PC-3 (cell line): Measurements from ENCODE around the gene UAP1L1. TPM values are rescaled to one million over a fixed set of nuclear protein-coding genes. Genes with fewer than 3 reads are reported as not detected.

Experiments used
- ATAC-seq: fragments of 200-7000 bp; cut with Tn5 transposase; 2 replicates; pipeline ENCODE4 v1.9.1; 2020; ENCODE audit warnings: mild to moderate bottlenecking, moderate library complexity
- BruUV-seq: library from RNA; stranded (reverse); fragments of 400-500 nt; replicated peaks from 2 replicates; lab custom pipeline; 2021; lab: Mats Ljungman, UMichigan
- CTCF ChIA-PET: fragments of 300-600 bp; sonication (Branson Sonifier 250); formaldehyde crosslinking; loops from one replicate; lab custom pipeline; 2022; ENCODE audit warnings: antibody characterized with exemption; lab: Charles Lee
- POLR2A ChIA-PET: fragments of 300-600 bp; sonication (Branson Sonifier 250); formaldehyde crosslinking; loops from one replicate; lab custom pipeline; 2022; ENCODE audit warnings: antibody characterized with exemption; ENCODE audit not compliant: unreplicated experiment; lab: Charles Lee
- DNase-seq: peaks from one replicate; pipeline ENCODE4 v3.0.0-alpha.2; 2015
- H2AFZ ChIP-seq: fragments of 300-600 bp; sonication (generic); 2 replicates; pipeline ENCODE4 v1.6.0; 2016; ENCODE audit warnings: antibody characterized with exemption, low read length
- H3F3A ChIP-seq: fragments of 300-600 bp; sonication (generic); one replicate; pipeline ENCODE4 v1.6.0; 2017; ENCODE audit warnings: antibody characterized with exemption, low read length, control low read depth, mild to moderate bottlenecking; ENCODE audit not compliant: unreplicated experiment
- H3K27ac ChIP-seq: fragments of 300-600 bp; sonication (generic); 2 replicates; pipeline ENCODE4 v1.5.1; 2016; ENCODE audit warnings: mild to moderate bottlenecking, low read length
- H3K27me3 ChIP-seq: fragments of 300-600 bp; sonication (generic); 2 replicates; pipeline ENCODE4 v1.6.1; 2016; ENCODE audit warnings: low read length, mixed read lengths
- H3K36me3 ChIP-seq: fragments of 300-600 bp; sonication (generic); 2 replicates; pipeline ENCODE4 v1.6.1; 2016; ENCODE audit warnings: low read depth, mixed run types, low read length, mixed read lengths
- H3K4me1 ChIP-seq: fragments of 300-600 bp; sonication (generic); 2 replicates; pipeline ENCODE4 v1.5.1; 2016; ENCODE audit warnings: low read length; ENCODE audit not compliant: insufficient read depth
- H3K4me2 ChIP-seq: fragments of 300-600 bp; sonication (generic); 2 replicates; pipeline ENCODE4 v1.6.0; 2016; ENCODE audit warnings: low read length
- H3K4me3 ChIP-seq: fragments of 300-600 bp; sonication (generic); 2 replicates; pipeline ENCODE4 v1.5.1; 2016; ENCODE audit warnings: mild to moderate bottlenecking, low read length, mixed read lengths
- H3K79me2 ChIP-seq: fragments of 300-600 bp; sonication (generic); 2 replicates; pipeline ENCODE4 v1.6.1; 2017; ENCODE audit warnings: low read length, mixed read lengths
- H3K9ac ChIP-seq: fragments of 300-600 bp; sonication (generic); 2 replicates; pipeline ENCODE4 v1.6.0; 2016; ENCODE audit warnings: mild to moderate bottlenecking, low read length
- H3K9me2 ChIP-seq: fragments of 300-600 bp; sonication (generic); replicated peaks from 2 replicates; pipeline ENCODE4 v1.6.1; 2016; ENCODE audit warnings: mixed run types, low read length, mixed read lengths
- H3K9me3 ChIP-seq: fragments of 300-600 bp; sonication (generic); 2 replicates; pipeline ENCODE4 v1.6.1; 2016; ENCODE audit warnings: low read length, mixed read lengths
- H4K20me1 ChIP-seq: fragments of 300-600 bp; sonication (generic); 2 replicates; pipeline ENCODE4 v1.6.1; 2016; ENCODE audit warnings: low read length, mixed read lengths
- EZH2 ChIP-seq: fragments of 300-600 bp; sonication (generic); IDR thresholded peaks from one replicate; pipeline ENCODE4 v1.6.1; 2017; ENCODE audit warnings: antibody characterized with exemption, mild to moderate bottlenecking, low read length; ENCODE audit not compliant: unreplicated experiment
- EZH2phosphoT487 ChIP-seq: fragments of 300-600 bp; sonication (generic); IDR thresholded peaks from 2 replicates; pipeline ENCODE4 v1.6.1; 2018; ENCODE audit warnings: mild to moderate bottlenecking, antibody characterized with exemption, low read length, borderline replicate concordance
- intact Hi-C: fragments of 100-400 bp; cut with micrococcal nuclease; formaldehyde crosslinking; loops from 2 replicates; pipeline ENCODE4 v1.9.0; 2023
- total RNA-seq: library from RNA; depleted of rRNA; stranded (reverse); fragments of >200 nt; gene quantifications from 2 replicates; pipeline ENCODE4 v1.2.3, GENCODE V29; 2014
- TF ChIP-seq, protein P1 (sequence below): fragments of 300-600 bp; sonication (generic); conservative IDR thresholded peaks from 2 replicates; pipeline ENCODE4 v1.5.1; 2017; ENCODE audit warnings: antibody characterized with exemption, low read depth, mild to moderate bottlenecking, low read length

Gene UAP1L1
- total RNA-seq, 1 experiment from 2014 or later: 5.0 TPM

DNA sequence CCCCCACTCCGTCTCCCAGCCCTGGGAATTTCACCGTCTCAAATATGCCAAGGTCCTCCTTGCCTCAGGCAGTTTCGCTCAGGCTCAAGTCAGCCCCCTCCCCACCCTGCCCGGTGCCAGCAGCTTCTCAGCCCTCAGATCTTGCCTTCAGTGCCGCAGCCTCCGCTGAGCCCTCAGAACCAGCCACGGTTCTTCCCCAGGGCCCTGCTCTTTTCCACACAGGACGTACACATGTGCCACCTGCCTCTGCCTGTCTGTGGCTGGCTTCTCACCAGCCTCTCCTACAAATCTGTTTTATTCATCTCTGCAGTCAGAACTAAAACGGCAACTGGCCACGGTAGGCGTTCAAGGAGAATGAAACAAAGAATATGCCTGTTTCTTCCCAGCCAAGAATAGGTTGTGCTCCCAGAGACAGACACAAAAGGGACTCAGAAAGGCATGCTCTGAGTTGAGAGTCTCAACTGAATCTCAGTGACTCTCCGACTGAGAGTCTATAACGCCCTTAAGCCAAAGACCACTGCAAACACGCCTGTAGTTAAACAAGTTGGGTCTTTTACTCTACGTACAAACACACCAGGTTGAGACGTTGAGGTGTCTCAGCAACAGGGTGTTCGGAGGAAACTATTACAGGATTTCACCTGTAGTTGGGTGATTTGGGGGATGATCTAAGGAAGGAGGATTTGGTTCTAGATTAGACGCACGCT, 51.0 kb downstream of the UAP1L1 start:
- H3K9ac ChIP-seq: peak overlapping the region; percentile 96

DNA sequence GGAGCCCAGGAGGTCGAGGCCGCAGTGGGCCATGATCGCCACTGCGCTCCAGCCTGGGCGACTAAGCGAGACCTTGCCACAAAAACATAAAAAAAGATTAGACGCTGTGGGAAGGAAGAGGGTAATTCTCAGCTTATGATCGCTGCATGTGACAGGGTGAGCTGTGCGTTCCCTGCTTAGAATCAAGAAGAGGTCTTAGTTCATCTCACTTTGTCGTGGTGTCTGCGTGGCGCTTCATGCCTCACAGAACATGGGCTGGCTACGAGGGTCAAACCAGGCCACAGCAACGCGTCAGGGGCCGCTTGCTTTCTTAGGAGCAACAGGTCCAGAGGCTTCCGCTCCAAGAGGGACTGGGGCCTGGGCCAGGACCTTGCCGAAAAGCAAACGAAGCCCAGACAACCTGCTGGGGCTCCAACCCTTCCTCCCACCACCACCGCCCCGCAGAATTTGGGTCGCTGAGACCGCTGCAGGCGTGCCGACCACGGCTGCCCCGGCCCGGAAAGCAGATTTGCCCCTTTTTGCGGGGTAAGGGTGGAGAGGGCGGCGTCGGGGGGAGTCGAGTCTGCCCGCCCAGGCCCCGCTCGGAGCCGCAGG, 51.6 kb downstream of the UAP1L1 start:
- TF ChIP-seq, protein P1, sequence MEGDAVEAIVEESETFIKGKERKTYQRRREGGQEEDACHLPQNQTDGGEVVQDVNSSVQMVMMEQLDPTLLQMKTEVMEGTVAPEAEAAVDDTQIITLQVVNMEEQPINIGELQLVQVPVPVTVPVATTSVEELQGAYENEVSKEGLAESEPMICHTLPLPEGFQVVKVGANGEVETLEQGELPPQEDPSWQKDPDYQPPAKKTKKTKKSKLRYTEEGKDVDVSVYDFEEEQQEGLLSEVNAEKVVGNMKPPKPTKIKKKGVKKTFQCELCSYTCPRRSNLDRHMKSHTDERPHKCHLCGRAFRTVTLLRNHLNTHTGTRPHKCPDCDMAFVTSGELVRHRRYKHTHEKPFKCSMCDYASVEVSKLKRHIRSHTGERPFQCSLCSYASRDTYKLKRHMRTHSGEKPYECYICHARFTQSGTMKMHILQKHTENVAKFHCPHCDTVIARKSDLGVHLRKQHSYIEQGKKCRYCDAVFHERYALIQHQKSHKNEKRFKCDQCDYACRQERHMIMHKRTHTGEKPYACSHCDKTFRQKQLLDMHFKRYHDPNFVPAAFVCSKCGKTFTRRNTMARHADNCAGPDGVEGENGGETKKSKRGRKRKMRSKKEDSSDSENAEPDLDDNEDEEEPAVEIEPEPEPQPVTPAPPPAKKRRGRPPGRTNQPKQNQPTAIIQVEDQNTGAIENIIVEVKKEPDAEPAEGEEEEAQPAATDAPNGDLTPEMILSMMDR: no peak
- TF ChIP-seq EZH2: no peak
- TF ChIP-seq EZH2phosphoT487: no peak
- Histone ChIP-seq H2AFZ (peak overlapping the region; percentile 84), H3K9ac (peak overlapping the region; percentile 96), H3K79me2 (peaks cover 38% of the 10 kb centered on the region), H3K36me3 (no peaks in the 10 kb centered on the region), H3K9me3 (no peaks in the 10 kb centered on the region), H3F3A (no peaks in the 10 kb centered on the region), H3K4me3 (peak overlapping the region; percentile 83), H3K27me3 (no peaks in the 10 kb centered on the region), H3K9me2 (no peaks in the 10 kb centered on the region), H3K4me1 (peaks cover 10% of the 10 kb centered on the region; the same call in 1 of the 2 replicates), H3K4me2 (peak overlapping the region; percentile 100), H4K20me1 (no peaks in the 10 kb centered on the region), H3K27ac (peak overlapping the region; percentile 37)
- peak; percentile 13 for ATAC-seq
- no peak for DNase-seq
- no TSS peak for BruUV-seq
- intact Hi-C loops: no loop called here
- POLR2A ChIA-PET: no interaction called here
- CTCF ChIA-PET: interaction anchor here (1.0 kb wide), 1 partner anchor 22 kb away, joined by 6 read pairs; no protein-coding TSS in a partner anchor

More for the DNA sequence above, 51.0 kb downstream of the UAP1L1 start:
- no peak for TF ChIP-seq EZH2phosphoT487
- TF ChIP-seq EZH2: no peak
- TF ChIP-seq, protein P1: no peak
- Histone ChIP-seq H3K4me1 (peaks cover 10% of the 10 kb centered on the region; the same call in 1 of the 2 replicates), H3K36me3 (no peaks in the 10 kb centered on the region), H3K9me3 (no peaks in the 10 kb centered on the region), H4K20me1 (no peaks in the 10 kb centered on the region), H3K27me3 (no peaks in the 10 kb centered on the region), H3K4me3 (peak overlapping the region; percentile 83), H3K79me2 (peaks cover 38% of the 10 kb centered on the region), H3K9me2 (no peaks in the 10 kb centered on the region), H2AFZ (0 out of 2 replicates have a peak overlapping the region, but pooled peaks have one; percentile 84), H3F3A (no peaks in the 10 kb centered on the region), H3K27ac (no peak overlapping the region; the same call in 1 of the 2 replicates), H3K4me2 (peak overlapping the region; percentile 100)
- ChIA-PET CTCF (interaction anchor here (0.6 kb wide), 2 partner anchors 102 to 396 kb away, joined by 3 to 5 read pairs; no protein-coding TSS in a partner anchor), POLR2A (no interaction called here)
- TSS peak; percentile 59 for BruUV-seq
- intact Hi-C loops: no loop called here
- DNase-seq (no peak), ATAC-seq (no peak)
